GM18861 (cell line): Measurements from ENCODE around the gene OR2B3.
"Not testable (repeated sequence)": the region's sequence is repeated elsewhere in the genome, so short reads cannot be mapped to it uniquely, and the experiment has no call there.

ENCODE experiments used
- ATAC-seq: cut with Tn5 transposase; IDR thresholded peaks from one replicate; pipeline ENCODE4 v1.9.1; 2021; ENCODE audit not compliant: unreplicated experiment

OR2B3 gene, protein sequence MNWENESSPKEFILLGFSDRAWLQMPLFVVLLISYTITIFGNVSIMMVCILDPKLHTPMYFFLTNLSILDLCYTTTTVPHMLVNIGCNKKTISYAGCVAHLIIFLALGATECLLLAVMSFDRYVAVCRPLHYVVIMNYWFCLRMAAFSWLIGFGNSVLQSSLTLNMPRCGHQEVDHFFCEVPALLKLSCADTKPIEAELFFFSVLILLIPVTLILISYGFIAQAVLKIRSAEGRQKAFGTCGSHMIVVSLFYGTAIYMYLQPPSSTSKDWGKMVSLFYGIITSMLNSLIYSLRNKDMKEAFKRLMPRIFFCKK

GRCh38 chr6:29087213-29087612 lies at the start of gene OR2B3:
Gene OR2B3, minus strand, starts transcription at chr6:29087313. Its CDS starts 65 bp downstream, at chr6:29087248.
- ATAC-seq, result no peak

GRCh38 chr6:29131691-29132090 lies 44.6 kb upstream of the OR2B3 start:
- ATAC-seq, result no peak

DNA sequence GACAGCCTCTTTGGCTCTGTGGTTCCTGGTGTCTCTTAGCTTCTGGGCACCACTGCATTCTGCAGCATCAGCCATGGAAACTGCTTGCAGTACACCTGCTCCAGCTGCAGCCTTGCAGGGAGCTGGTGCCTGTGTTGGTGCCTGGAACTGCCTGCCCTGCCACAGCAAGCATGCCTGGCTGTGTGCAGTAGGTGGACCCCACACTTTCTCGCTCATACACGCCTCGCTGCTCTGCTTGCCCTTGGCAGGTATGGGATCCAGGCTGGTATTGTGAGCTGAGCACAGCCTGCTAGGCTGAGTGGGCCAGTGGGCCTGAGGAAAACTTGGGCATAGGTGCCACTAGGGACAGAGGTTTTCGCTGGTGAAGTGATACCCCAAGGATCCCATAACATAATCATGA lies 43.5 kb upstream of the OR2B3 start:
- no peak for ATAC-seq

GRCh38 chr6:29129326-29130012 lies 42.4 kb upstream of the OR2B3 start:
- no peak for ATAC-seq

- not testable (repeated sequence) for ATAC-seq
Observed at GRCh38 chr6:29114964-29115363, 27.9 kb upstream of the OR2B3 start.

DNA sequence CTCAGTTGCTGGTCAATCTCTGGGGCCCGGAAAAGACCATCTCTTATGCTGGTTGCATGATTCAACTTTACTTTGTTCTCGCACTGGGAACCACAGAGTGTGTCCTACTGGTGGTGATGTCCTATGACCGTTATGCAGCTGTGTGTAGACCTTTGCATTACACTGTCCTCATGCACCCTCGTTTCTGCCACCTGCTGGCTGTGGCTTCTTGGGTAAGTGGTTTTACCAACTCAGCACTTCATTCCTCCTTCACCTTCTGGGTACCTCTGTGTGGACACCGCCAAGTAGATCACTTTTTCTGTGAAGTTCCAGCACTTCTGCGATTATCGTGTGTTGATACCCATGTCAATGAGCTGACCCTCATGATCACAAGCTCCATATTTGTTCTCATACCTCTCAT lies 25.0 kb upstream of the OR2B3 start:
- no peak for ATAC-seq

DNA sequence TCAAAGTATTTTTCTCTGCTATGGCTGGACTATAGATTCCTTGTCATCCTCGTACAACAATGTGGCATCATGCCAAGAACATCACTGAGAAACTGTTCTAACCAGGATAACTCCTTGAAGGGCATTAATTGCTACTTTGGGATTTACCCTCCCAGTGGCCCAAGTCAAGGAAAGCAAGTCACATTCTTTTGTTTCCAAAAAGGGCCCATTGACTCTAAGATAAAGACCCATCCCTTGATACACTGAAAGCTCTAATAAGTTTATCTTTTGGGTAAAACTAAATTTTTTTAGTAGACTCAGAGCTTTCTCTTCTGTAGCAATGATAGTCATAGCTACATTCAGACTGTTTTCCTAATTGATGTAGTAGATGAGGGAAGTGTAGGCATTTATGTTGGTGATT lies 20.6 kb upstream of the OR2B3 start, which contains the start of gene OR2J3:
TSS of gene OR2J3 (plus strand) at position 301 of the 400 bp plus-strand sequence. CDS start 3,833 bp downstream, outside the sequence.
- no peak for ATAC-seq

- ATAC-seq, result no peak
Observed at GRCh38 chr6:29099190-29099589, 12.1 kb upstream of the OR2B3 start, which contains the start of gene OR2J1. Gene OR2J1, plus strand, starts transcription at chr6:29099490. Its CDS starts 1,453 bp downstream, at chr6:29100943.

DNA sequence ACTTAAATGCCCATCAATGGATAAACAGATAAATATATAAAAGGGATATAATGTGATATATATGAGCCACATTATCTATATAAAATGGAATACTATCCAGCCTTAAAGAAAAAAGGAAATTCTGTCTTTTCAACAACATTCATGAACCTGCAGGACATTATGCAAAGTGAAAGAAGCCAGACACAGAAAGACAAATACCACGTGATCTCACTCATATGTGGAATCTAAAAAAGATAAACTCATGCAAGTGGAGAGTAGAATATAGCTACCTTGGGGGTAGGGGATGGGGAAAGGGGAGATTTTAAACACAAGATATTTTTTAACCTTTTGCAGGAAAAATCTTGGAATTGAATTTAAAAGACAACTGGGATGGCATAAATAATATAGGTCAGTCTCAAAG lies 10.7 kb upstream of the OR2B3 start:
- no peak for ATAC-seq

DNA sequence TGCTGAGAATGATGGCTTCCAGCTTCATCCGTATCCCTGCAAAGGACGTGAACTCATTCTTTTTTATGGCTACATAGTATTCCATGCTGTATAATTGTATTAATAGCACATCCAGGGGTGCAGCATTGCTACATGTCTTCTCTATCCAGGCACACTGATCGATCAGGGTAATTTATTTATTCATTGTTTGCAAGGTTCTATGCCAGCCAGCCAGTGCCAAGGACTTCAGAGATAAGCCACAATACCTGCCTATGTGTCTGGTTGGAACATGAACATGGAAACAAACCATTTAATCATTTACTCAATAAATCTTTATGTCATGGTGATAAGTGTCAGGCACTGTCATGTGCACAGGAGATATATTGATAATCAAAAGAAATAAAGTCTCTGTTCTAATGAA lies 5.8 kb upstream of the OR2B3 start:
- ATAC-seq, result no peak

GRCh38 chr6:29082457-29082856 lies 4.7 kb downstream of the OR2B3 start:
- no peak for ATAC-seq

GRCh38 chr6:29081312-29081711 lies 5.8 kb downstream of the OR2B3 start:
- no peak for ATAC-seq

GRCh38 chr6:29079203-29079602 lies 7.9 kb downstream of the OR2B3 start:
- no peak for ATAC-seq

DNA sequence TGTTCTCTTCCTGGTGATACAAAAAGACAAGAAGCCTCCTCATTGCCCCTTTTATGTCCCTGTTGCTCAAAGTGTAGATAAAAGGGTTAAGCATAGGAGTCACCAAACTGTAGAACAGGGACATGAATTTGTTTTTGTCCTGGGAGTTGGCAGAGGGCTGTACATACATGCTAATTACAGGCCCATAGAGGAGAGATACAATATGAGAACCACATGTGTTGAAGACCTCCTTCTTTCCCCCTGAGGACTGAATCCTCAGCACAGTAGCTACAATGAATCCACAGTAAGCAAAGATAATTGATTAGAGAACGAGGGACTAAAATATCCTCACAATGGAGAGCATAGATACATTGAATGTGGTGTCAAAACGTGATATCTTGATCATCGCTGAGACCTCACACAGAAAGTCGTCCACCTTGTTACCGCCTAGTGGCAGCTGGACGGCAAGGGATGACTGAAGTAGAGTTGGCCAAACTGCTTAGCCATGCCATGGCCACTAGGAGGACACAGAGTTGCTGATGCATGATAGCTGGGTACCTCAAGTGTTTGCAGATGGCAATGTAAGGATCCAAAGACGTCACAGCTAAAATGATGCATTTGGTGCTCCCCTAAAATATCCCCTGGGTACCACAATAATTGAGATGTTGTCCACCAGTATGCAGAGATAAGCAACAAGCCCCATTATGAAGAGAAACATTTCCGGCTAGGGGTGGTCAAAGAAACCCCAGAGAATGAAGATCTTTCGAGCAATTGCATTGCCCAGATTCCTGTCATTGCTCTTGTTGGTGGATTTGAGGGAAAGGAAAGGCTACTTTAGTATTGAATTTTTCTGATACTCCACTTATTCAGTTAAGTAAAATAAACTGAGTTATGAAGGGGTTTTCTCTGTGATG lies 15.0 kb downstream of the OR2B3 start:
- no peak for ATAC-seq

- ATAC-seq, result no peak
Observed at GRCh38 chr6:29051680-29052079, 35.4 kb downstream of the OR2B3 start.

GRCh38 chr6:29045075-29045474 lies 42.0 kb downstream of the OR2B3 start, which contains the start of gene OR2W1:
Gene OR2W1, minus strand, starts transcription at chr6:29045175. Its CDS starts 0 bp downstream, at chr6:29045175.
- no peak for ATAC-seq
